Measurements from ENCODE around the gene PPP2R2C. TPM values are rescaled to one million over a fixed set of nuclear protein-coding genes. Genes with fewer than 3 reads are reported as not detected.

The PPP2R2C gene
- polyA plus RNA-seq, 1 donor from 2014 or later = 34.4 TPM

DNA sequence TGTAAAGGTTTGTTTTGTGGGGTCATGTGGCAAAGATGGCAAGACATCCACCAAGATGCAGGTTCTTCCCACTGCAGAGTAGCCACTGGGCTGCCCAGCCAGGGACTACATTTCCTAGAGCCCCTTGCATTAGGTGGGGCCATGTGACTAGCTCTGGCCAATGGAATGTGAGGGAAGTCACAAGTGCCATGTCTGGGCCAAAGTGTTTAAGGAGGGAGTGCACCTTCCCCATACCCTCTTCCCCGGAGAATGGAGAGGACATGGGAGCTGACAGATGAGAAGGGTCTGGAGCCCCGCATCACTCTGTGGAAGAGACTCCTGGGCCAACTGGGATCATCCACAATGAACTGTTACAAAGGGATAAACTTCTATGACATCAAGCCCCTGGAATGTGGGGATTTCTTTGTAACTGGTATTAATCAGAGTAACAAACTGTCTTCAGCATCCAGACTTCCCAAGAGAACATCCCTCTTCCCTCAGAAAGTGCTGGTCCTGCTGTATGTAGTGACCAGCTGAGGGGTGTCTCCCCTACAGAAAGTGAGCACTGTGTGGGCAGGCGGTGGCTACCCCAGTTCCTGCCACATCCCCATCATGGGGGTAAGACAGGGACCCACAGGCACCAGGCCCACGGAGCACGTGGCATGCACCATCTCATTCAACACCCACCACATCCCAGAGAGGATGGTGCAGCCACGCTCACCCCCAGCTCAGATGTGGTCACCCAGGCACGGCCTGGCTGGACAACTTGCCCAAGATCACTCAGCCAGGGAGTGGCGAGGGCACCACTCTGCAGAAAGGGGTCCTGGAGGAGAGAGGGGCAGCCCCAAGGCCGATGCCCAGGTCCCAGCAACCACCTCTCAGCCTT, 10.9 kb downstream of the PPP2R2C start:
- no peak overlapping the region for H3K4me3 ChIP-seq (ENCODE audit: low read length)
- H3F3A ChIP-seq (ENCODE audit: insufficient read depth, low read length, poor library complexity, severe bottlenecking) = no peaks in the 10 kb centered on the region
- no peaks in the 10 kb centered on the region for H4K20me1 ChIP-seq (ENCODE audit: insufficient read depth)
- H2AFZ ChIP-seq (ENCODE audit: low read depth, low read length) = no peak overlapping the region
- no peaks in the 10 kb centered on the region for H3K9me2 ChIP-seq (ENCODE audit: insufficient read depth, low read length)
- no peak overlapping the region for H3K4me2 ChIP-seq (ENCODE audit: low read length)
- no peaks in the 10 kb centered on the region for H3K36me3 ChIP-seq (ENCODE audit: insufficient read depth, low read length)
- H3K79me2 ChIP-seq (replicated peaks; ENCODE audit: insufficient read depth, low read length) = no peaks in the 10 kb centered on the region
- no peak overlapping the region for H3K9ac ChIP-seq (ENCODE audit: low read length)
- TF ChIP-seq EZH2 (IDR thresholded peaks at IDR 0.05; ENCODE audit: borderline replicate concordance, insufficient read depth, low read length, poor library complexity, severe bottlenecking) (no peak), RAD21 (conservative IDR thresholded peaks at IDR 0.05) (no peak), POLR2AphosphoS5 (IDR thresholded peaks at IDR 0.05) (no peak), TAF1 (IDR thresholded peaks at IDR 0.05; ENCODE audit: low read depth) (no peak), MXI1 (conservative IDR thresholded peaks at IDR 0.05; ENCODE audit: poor library complexity, severe bottlenecking) (no peak), SMC3 (conservative IDR thresholded peaks at IDR 0.05; ENCODE audit: poor library complexity) (no peak), EP300 (conservative IDR thresholded peaks at IDR 0.05; ENCODE audit: poor library complexity, severe bottlenecking) (no peak)
- TF ChIP-seq, protein P1, sequence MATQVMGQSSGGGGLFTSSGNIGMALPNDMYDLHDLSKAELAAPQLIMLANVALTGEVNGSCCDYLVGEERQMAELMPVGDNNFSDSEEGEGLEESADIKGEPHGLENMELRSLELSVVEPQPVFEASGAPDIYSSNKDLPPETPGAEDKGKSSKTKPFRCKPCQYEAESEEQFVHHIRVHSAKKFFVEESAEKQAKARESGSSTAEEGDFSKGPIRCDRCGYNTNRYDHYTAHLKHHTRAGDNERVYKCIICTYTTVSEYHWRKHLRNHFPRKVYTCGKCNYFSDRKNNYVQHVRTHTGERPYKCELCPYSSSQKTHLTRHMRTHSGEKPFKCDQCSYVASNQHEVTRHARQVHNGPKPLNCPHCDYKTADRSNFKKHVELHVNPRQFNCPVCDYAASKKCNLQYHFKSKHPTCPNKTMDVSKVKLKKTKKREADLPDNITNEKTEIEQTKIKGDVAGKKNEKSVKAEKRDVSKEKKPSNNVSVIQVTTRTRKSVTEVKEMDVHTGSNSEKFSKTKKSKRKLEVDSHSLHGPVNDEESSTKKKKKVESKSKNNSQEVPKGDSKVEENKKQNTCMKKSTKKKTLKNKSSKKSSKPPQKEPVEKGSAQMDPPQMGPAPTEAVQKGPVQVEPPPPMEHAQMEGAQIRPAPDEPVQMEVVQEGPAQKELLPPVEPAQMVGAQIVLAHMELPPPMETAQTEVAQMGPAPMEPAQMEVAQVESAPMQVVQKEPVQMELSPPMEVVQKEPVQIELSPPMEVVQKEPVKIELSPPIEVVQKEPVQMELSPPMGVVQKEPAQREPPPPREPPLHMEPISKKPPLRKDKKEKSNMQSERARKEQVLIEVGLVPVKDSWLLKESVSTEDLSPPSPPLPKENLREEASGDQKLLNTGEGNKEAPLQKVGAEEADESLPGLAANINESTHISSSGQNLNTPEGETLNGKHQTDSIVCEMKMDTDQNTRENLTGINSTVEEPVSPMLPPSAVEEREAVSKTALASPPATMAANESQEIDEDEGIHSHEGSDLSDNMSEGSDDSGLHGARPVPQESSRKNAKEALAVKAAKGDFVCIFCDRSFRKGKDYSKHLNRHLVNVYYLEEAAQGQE (IDR thresholded peaks at IDR 0.05; ENCODE audit: borderline replicate concordance) = no peak
- TF ChIP-seq, protein P2, sequence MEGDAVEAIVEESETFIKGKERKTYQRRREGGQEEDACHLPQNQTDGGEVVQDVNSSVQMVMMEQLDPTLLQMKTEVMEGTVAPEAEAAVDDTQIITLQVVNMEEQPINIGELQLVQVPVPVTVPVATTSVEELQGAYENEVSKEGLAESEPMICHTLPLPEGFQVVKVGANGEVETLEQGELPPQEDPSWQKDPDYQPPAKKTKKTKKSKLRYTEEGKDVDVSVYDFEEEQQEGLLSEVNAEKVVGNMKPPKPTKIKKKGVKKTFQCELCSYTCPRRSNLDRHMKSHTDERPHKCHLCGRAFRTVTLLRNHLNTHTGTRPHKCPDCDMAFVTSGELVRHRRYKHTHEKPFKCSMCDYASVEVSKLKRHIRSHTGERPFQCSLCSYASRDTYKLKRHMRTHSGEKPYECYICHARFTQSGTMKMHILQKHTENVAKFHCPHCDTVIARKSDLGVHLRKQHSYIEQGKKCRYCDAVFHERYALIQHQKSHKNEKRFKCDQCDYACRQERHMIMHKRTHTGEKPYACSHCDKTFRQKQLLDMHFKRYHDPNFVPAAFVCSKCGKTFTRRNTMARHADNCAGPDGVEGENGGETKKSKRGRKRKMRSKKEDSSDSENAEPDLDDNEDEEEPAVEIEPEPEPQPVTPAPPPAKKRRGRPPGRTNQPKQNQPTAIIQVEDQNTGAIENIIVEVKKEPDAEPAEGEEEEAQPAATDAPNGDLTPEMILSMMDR (IDR thresholded peaks at IDR 0.05; ENCODE audit: poor library complexity, severe bottlenecking) = no peak
- H3K27ac ChIP-seq (ENCODE audit: low read length) = no peak overlapping the region
- peaks cover 9% of the 10 kb centered on the region for H3K9me3 ChIP-seq (ENCODE audit: low read length)
- no peaks in the 10 kb centered on the region for H3K27me3 ChIP-seq (ENCODE audit: insufficient read depth, low read depth, low read length)

DNA sequence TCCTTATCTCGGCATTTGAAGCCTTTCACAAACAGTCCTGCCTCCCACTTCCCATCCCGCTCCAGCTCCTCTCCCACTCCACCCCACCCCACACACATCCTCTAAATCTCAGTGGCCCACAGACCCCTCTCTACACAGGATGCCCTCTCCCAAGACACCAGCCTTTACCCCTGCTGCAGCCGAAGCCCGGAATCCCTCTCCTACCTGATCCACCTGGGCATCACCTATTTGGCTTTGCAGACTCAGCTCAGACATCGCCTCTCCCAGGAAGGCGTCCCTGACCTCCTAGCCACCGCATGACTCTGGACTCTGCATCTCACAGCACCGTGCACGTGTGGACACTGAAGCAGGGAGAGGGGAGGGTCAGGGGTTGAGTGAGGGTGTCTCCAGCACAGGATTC, 11.5 kb downstream of the PPP2R2C start:
- TF ChIP-seq MXI1 (conservative IDR thresholded peaks at IDR 0.05; ENCODE audit: poor library complexity, severe bottlenecking) (no peak), EZH2 (IDR thresholded peaks at IDR 0.05; ENCODE audit: borderline replicate concordance, insufficient read depth, low read length, poor library complexity, severe bottlenecking) (no peak), SMC3 (conservative IDR thresholded peaks at IDR 0.05; ENCODE audit: poor library complexity) (no peak), EP300 (conservative IDR thresholded peaks at IDR 0.05; ENCODE audit: poor library complexity, severe bottlenecking) (no peak), TAF1 (IDR thresholded peaks at IDR 0.05; ENCODE audit: low read depth) (no peak), POLR2AphosphoS5 (IDR thresholded peaks at IDR 0.05) (no peak), RAD21 (conservative IDR thresholded peaks at IDR 0.05) (no peak)
- TF ChIP-seq, protein P2 (IDR thresholded peaks at IDR 0.05; ENCODE audit: poor library complexity, severe bottlenecking) = no peak
- TF ChIP-seq, protein P1 (IDR thresholded peaks at IDR 0.05; ENCODE audit: borderline replicate concordance) = no peak
- Histone ChIP-seq H3K27ac (ENCODE audit: low read length) (no peak overlapping the region), H3K9me3 (ENCODE audit: low read length) (peaks cover 9% of the 10 kb centered on the region), H3K4me3 (ENCODE audit: low read length) (no peak overlapping the region), H3K79me2 (replicated peaks; ENCODE audit: insufficient read depth, low read length) (no peaks in the 10 kb centered on the region), H2AFZ (ENCODE audit: low read depth, low read length) (no peak overlapping the region), H4K20me1 (ENCODE audit: insufficient read depth) (no peaks in the 10 kb centered on the region), H3K9me2 (ENCODE audit: insufficient read depth, low read length) (no peaks in the 10 kb centered on the region), H3K9ac (ENCODE audit: low read length) (no peak overlapping the region), H3K4me2 (ENCODE audit: low read length) (no peak overlapping the region), H3K36me3 (ENCODE audit: insufficient read depth, low read length) (no peaks in the 10 kb centered on the region), H3K27me3 (ENCODE audit: insufficient read depth, low read depth, low read length) (no peaks in the 10 kb centered on the region), H3F3A (ENCODE audit: insufficient read depth, low read length, poor library complexity, severe bottlenecking) (no peaks in the 10 kb centered on the region)
